Peyer's patch (tissue), 4 donors: ENCODE data around the gene PLEKHH1. TPM values are rescaled to one million over a fixed set of nuclear protein-coding genes. Genes with fewer than 3 reads are reported as not detected.

Source experiments
- DNase-seq, 3 donors: peaks; one replicate each; pipeline ENCODE4 v3.0.0-alpha.2; 2017 to 2019
- H3K27ac ChIP-seq, 4 donors: fragments of 200-600 bp; sonication (generic); one replicate each; pipeline ENCODE4 v1.5.1; 2016 to 2019
- H3K27me3 ChIP-seq, 2 donors: fragments of 200-600 bp; sonication (generic); one replicate each; pipeline ENCODE4 v1.5.1; 2019
- H3K36me3 ChIP-seq, 3 donors: fragments of 200-600 bp; sonication (generic); one replicate each; pipeline ENCODE4 v1.5.1; 2016 to 2019
- H3K4me1 ChIP-seq, 4 donors: fragments of 200-600 bp; sonication (generic); one replicate each; pipeline ENCODE4 v1.5.1; 2016 to 2019
- H3K4me3 ChIP-seq, 4 donors: fragments of 200-600 bp; sonication (generic); 1 replicate in 3 of 4; 2 replicates in 1 of 4; pipeline ENCODE4 v1.5.1; 2016 to 2019; ENCODE audit warnings: mild to moderate bottlenecking in 1 of 4
- H3K9me3 ChIP-seq, 4 donors: fragments of 200-600 bp; sonication (generic); one replicate each; pipeline ENCODE4 v1.5.1; 2016 to 2019; ENCODE audit warnings: mild to moderate bottlenecking in 1 of 4
- CTCF ChIP-seq, 6 experiments: fragments of 450-650 bp in 4 of 6; fragments of 200-600 bp in 2 of 6; sonication (generic) in 1 of 6; IDR thresholded peaks; one replicate each; pipeline ENCODE4 v1.5.1; 2017 to 2019; ENCODE audit warnings: antibody characterized with exemption in 6 of 6, mild to moderate bottlenecking in 3 of 6, moderate library complexity in 1 of 6
- POLR2A ChIP-seq, 2 donors: fragments of 450-650 bp; IDR thresholded peaks; one replicate each; pipeline ENCODE4 v1.5.1; 2017; ENCODE audit warnings: antibody characterized with exemption in 2 of 2, mild to moderate bottlenecking in 2 of 2, moderate library complexity in 2 of 2
- total RNA-seq, 4 donors: library from RNA; depleted of rRNA; stranded (reverse); fragments of >200 nt; gene quantifications; one replicate each; pipeline ENCODE4 v1.1.0, GENCODE V29; 2016

Gene PLEKHH1
- total RNA-seq, 4 donors from 2014 or later, result 68.5 to 142 (median 92.0) TPM

- no peaks in the 10 kb centered on the region for H3K36me3 ChIP-seq
- no peak for TF ChIP-seq CTCF (IDR thresholded peaks at IDR 0.05)
- no peak for TF ChIP-seq POLR2A (IDR thresholded peaks at IDR 0.05)
- H3K27ac ChIP-seq, result no peak overlapping the region
- no peaks in the 10 kb centered on the region for H3K9me3 ChIP-seq
- no peak overlapping the region for H3K4me3 ChIP-seq
- H3K4me1 ChIP-seq, result no peaks in the 10 kb centered on the region
- no peaks in the 10 kb centered on the region for H3K27me3 ChIP-seq
- no peak for DNase-seq
Measured at GRCh38 chr14:67501670-67502069, 31.4 kb upstream of the PLEKHH1 start.

- Histone ChIP-seq H3K27me3 (no peaks in the 10 kb centered on the region), H3K4me1 (no peaks in the 10 kb centered on the region), H3K36me3 (no peaks in the 10 kb centered on the region), H3K4me3 (no peak overlapping the region), H3K27ac (no peak overlapping the region), H3K9me3 (no peaks in the 10 kb centered on the region)
- TF ChIP-seq POLR2A (IDR thresholded peaks at IDR 0.05), result no peak
- no peak for TF ChIP-seq CTCF (IDR thresholded peaks at IDR 0.05)
- DNase-seq, result no peak
Measured at GRCh38 chr14:67502867-67503266, 30.2 kb upstream of the PLEKHH1 start.

- H3K27ac ChIP-seq, result no peak overlapping the region
- no peak for DNase-seq
- H3K4me1 ChIP-seq, result no peaks in the 10 kb centered on the region
- no peaks in the 10 kb centered on the region for H3K36me3 ChIP-seq
- H3K9me3 ChIP-seq, result no peaks in the 10 kb centered on the region
- TF ChIP-seq POLR2A (IDR thresholded peaks at IDR 0.05) (no peak), CTCF (IDR thresholded peaks at IDR 0.05) (no peak)
- no peaks in the 10 kb centered on the region for H3K27me3 ChIP-seq
- H3K4me3 ChIP-seq, result no peak overlapping the region
Measured at GRCh38 chr14:67503331-67503730, 29.8 kb upstream of the PLEKHH1 start.

GRCh38 chr14:67505254-67505653 lies 27.8 kb upstream of the PLEKHH1 start:
- DNase-seq, result no peak
- Histone ChIP-seq H3K4me1 (no peaks in the 10 kb centered on the region), H3K27me3 (no peaks in the 10 kb centered on the region), H3K4me3 (no peak overlapping the region), H3K36me3 (no peaks in the 10 kb centered on the region), H3K27ac (no peak overlapping the region), H3K9me3 (no peaks in the 10 kb centered on the region)
- TF ChIP-seq POLR2A (IDR thresholded peaks at IDR 0.05) (no peak), CTCF (IDR thresholded peaks at IDR 0.05) (no peak)

GRCh38 chr14:67508956-67509355 lies 24.1 kb upstream of the PLEKHH1 start:
- no peaks in the 10 kb centered on the region for H3K9me3 ChIP-seq
- H3K27me3 ChIP-seq, result no peaks in the 10 kb centered on the region
- DNase-seq, result no peak
- TF ChIP-seq POLR2A (IDR thresholded peaks at IDR 0.05) (no peak), CTCF (IDR thresholded peaks at IDR 0.05) (no peak)
- no peak overlapping the region for H3K4me3 ChIP-seq
- H3K27ac ChIP-seq, result no peak overlapping the region
- peaks cover 0 to 7% (median 3%) of the 10 kb centered on the region in 4 donors for H3K4me1 ChIP-seq
- H3K36me3 ChIP-seq, result no peaks in the 10 kb centered on the region

GRCh38 chr14:67510121-67510520 lies 23.0 kb upstream of the PLEKHH1 start:
- no peak for TF ChIP-seq CTCF (IDR thresholded peaks at IDR 0.05)
- no peak for TF ChIP-seq POLR2A (IDR thresholded peaks at IDR 0.05)
- DNase-seq, result no peak

More at GRCh38 chr14:67510121-67510520, 23.0 kb upstream of the PLEKHH1 start:
- Histone ChIP-seq H3K36me3 (no peaks in the 10 kb centered on the region), H3K27me3 (no peaks in the 10 kb centered on the region), H3K4me3 (no peak overlapping the region), H3K9me3 (no peaks in the 10 kb centered on the region), H3K27ac (no peak overlapping the region), H3K4me1 (peaks cover 0 to 13% (median 4%) of the 10 kb centered on the region in 4 donors)
